Naive thymus-derived CD8-positive, alpha-beta T cell (primary cell): Measurements from ENCODE around the gene SMC6. TPM values are rescaled to one million over a fixed set of nuclear protein-coding genes. Genes with fewer than 3 reads are reported as not detected.
A peak's percentile ranks its signal among the peaks of the same experiment; 100 is the strongest.

Experiments
- ATAC-seq, 2 donors: fragments of 150-1000 bp; cut with Tn5 transposase in 1 of 2; sonication (Bioruptor Pico), chemical (Tn5 transposase) in 1 of 2; 1 replicate in 1 of 2; 2 replicates in 1 of 2; pipeline ENCODE4 v1.10.0; 2021; ENCODE audit warnings: mild to moderate bottlenecking in 2 of 2, moderate library complexity in 2 of 2
- POLR2A ChIA-PET: fragments of 350-600 bp; sonication (Branson Sonifier 250); formaldehyde crosslinking; loops from one replicate; lab custom pipeline; 2021; ENCODE audit warnings: antibody characterized with exemption; lab: Charles Lee
- DNase-seq, 10 donors: peaks; one replicate each; pipeline versions ENCODE4 v3.0.0 to v3.0.0-alpha.2; 2020 to 2022
- H3K27ac Mint-ChIP-seq, 10 donors: one replicate each; pipeline ENCODE4 v1.8.0; 2020 to 2022; ENCODE audit warnings: mild to moderate bottlenecking in 10 of 10, mixed read lengths in 10 of 10, moderate library complexity in 4 of 10, inconsistent platforms in 1 of 10
- H3K27me3 Mint-ChIP-seq, 5 donors: one replicate each; pipeline ENCODE4 v1.8.0; 2021 to 2022; ENCODE audit warnings: mixed read lengths in 5 of 5
- H3K36me3 Mint-ChIP-seq, 3 donors: one replicate each; pipeline ENCODE4 v1.8.0; 2020 to 2022; ENCODE audit warnings: mixed read lengths in 3 of 3, mild to moderate bottlenecking in 2 of 3, inconsistent platforms in 1 of 3
- H3K4me1 Mint-ChIP-seq, 4 donors: one replicate each; pipeline ENCODE4 v1.8.0; 2021 to 2022; ENCODE audit warnings: mixed read lengths in 4 of 4
- H3K4me3 Mint-ChIP-seq, 10 donors: one replicate each; pipeline ENCODE4 v1.8.0; 2020 to 2022; ENCODE audit warnings: mild to moderate bottlenecking in 10 of 10, mixed read lengths in 10 of 10, moderate library complexity in 6 of 10, inconsistent platforms in 1 of 10
- H3K9me3 Mint-ChIP-seq, 9 donors: one replicate each; pipeline ENCODE4 v1.8.0; 2020 to 2022; ENCODE audit warnings: mixed read lengths in 9 of 9, mild to moderate bottlenecking in 3 of 9, inconsistent platforms in 1 of 9, moderate library complexity in 1 of 9
- polyA plus RNA-seq, 3 donors: library from polyadenylated mRNA; unstranded; fragments of 300-500 nt; fragmentation: Illumina TruSeq; gene quantifications; one replicate each; pipeline ENCODE4 v1.2.3, GENCODE V29; 2021
- total RNA-seq, 8 experiments: library from RNA in 2 of 8; stranded (reverse) in 2 of 8; gene quantifications; one replicate each; pipeline ENCODE4 v1.2.3 and lab custom pipeline; 2021 to 2026

Gene SMC6
- total and polyA plus RNA-seq, 5 experiments from 2014 or later, result 7.7 to 22.5 (median 8.7) TPM

GRCh38 chr2:17733599-17733998 lies 20.0 kb downstream of the SMC6 start:
- POLR2A ChIA-PET, result no interaction called here
- Mint-ChIP-seq H3K27ac (no peak overlapping the region), H3K4me1 (no peaks in the 10 kb centered on the region), H3K9me3 (no peaks in the 10 kb centered on the region), H3K27me3 (no peaks in the 10 kb centered on the region), H3K36me3 (peaks cover 14 to 74% (median 22%) of the 10 kb centered on the region in 3 donors), H3K4me3 (no peak overlapping the region)
- ATAC-seq (no peak), DNase-seq (no peak)

GRCh38 chr2:17729880-17730279 lies 23.7 kb downstream of the SMC6 start:
- H3K36me3 Mint-ChIP-seq, result peaks cover 7 to 56% (median 15%) of the 10 kb centered on the region in 3 donors
- H3K27me3 Mint-ChIP-seq, result no peaks in the 10 kb centered on the region
- no peaks in the 10 kb centered on the region for H3K4me1 Mint-ChIP-seq
- H3K4me3 Mint-ChIP-seq, result no peak overlapping the region
- ATAC-seq (no peak), DNase-seq (no peak)
- POLR2A ChIA-PET, result no interaction called here
- no peak overlapping the region for H3K27ac Mint-ChIP-seq
- no peaks in the 10 kb centered on the region for H3K9me3 Mint-ChIP-seq

- no peaks in the 10 kb centered on the region for H3K4me1 Mint-ChIP-seq
- H3K27me3 Mint-ChIP-seq, result no peaks in the 10 kb centered on the region
- POLR2A ChIA-PET, result no interaction called here
- DNase-seq, result no peak
- no peak for ATAC-seq
- peaks cover 7 to 49% (median 15%) of the 10 kb centered on the region in 3 donors for H3K36me3 Mint-ChIP-seq
- H3K9me3 Mint-ChIP-seq, result no peaks in the 10 kb centered on the region
- no peak overlapping the region for H3K27ac Mint-ChIP-seq
- no peak overlapping the region for H3K4me3 Mint-ChIP-seq
These were observed 25.4 kb downstream of the SMC6 start for GRCh38 chr2:17728210-17728609.

GRCh38 chr2:17719562-17720371 lies 33.8 kb downstream of the SMC6 start:
- H3K4me3 Mint-ChIP-seq, result no peak overlapping the region
- no peaks in the 10 kb centered on the region for H3K4me1 Mint-ChIP-seq
- peaks cover 3 to 47% (median 10%) of the 10 kb centered on the region in 3 donors for H3K36me3 Mint-ChIP-seq
- H3K27ac Mint-ChIP-seq, result peak overlapping the region in 3 of 10 donors; percentile 10 to 16 (median 13)
- H3K9me3 Mint-ChIP-seq, result no peaks in the 10 kb centered on the region
- no peaks in the 10 kb centered on the region for H3K27me3 Mint-ChIP-seq
- POLR2A ChIA-PET, result interaction anchor here (0.6 kb wide), 1 partner anchor 31 kb away, joined by 4 read pairs; no protein-coding TSS in a partner anchor
- DNase-seq (peak in 3 of 10 donors; percentile 10 to 24 (median 16)), ATAC-seq (no peak)

- peaks cover 6 to 53% (median 15%) of the 10 kb centered on the region in 3 donors for H3K36me3 Mint-ChIP-seq
These were observed 34.9 kb downstream of the SMC6 start for GRCh38 chr2:17718689-17719088.

GRCh38 chr2:17717666-17718065 lies 35.9 kb downstream of the SMC6 start:
- no peaks in the 10 kb centered on the region for H3K27me3 Mint-ChIP-seq
- H3K27ac Mint-ChIP-seq, result no peak overlapping the region
- H3K36me3 Mint-ChIP-seq, result peaks cover 8 to 63% (median 20%) of the 10 kb centered on the region in 3 donors
- ATAC-seq (no peak), DNase-seq (no peak)
- no peaks in the 10 kb centered on the region for H3K9me3 Mint-ChIP-seq
- POLR2A ChIA-PET, result no interaction called here
- H3K4me3 Mint-ChIP-seq, result no peak overlapping the region
- H3K4me1 Mint-ChIP-seq, result no peaks in the 10 kb centered on the region

More at GRCh38 chr2:17718689-17719088, 34.9 kb downstream of the SMC6 start:
- no peaks in the 10 kb centered on the region for H3K4me1 Mint-ChIP-seq
- ATAC-seq (no peak), DNase-seq (no peak)
- H3K27ac Mint-ChIP-seq, result no peak overlapping the region
- H3K4me3 Mint-ChIP-seq, result no peak overlapping the region
- H3K27me3 Mint-ChIP-seq, result no peaks in the 10 kb centered on the region
- POLR2A ChIA-PET, result interaction anchor here (0.6 kb wide), 1 partner anchor 32 kb away, joined by 4 read pairs; no protein-coding TSS in a partner anchor
- H3K9me3 Mint-ChIP-seq, result no peaks in the 10 kb centered on the region

- DNase-seq (no peak), ATAC-seq (no peak)
- Mint-ChIP-seq H3K36me3 (peaks cover 6 to 49% (median 26%) of the 10 kb centered on the region in 3 donors), H3K4me1 (no peaks in the 10 kb centered on the region), H3K9me3 (no peaks in the 10 kb centered on the region), H3K27ac (no peak overlapping the region), H3K27me3 (no peaks in the 10 kb centered on the region), H3K4me3 (no peak overlapping the region)
- POLR2A ChIA-PET, result no interaction called here
These were observed 40.3 kb downstream of the SMC6 start for GRCh38 chr2:17713291-17713690.

GRCh38 chr2:17710547-17711248 lies 42.9 kb downstream of the SMC6 start:
- POLR2A ChIA-PET, result no interaction called here
- H3K27me3 Mint-ChIP-seq, result no peaks in the 10 kb centered on the region

GRCh38 chr2:17709897-17710296 lies 43.7 kb downstream of the SMC6 start:
- POLR2A ChIA-PET, result no interaction called here
- no peak overlapping the region for H3K4me3 Mint-ChIP-seq
- no peaks in the 10 kb centered on the region for H3K27me3 Mint-ChIP-seq
- H3K9me3 Mint-ChIP-seq, result no peaks in the 10 kb centered on the region
- no peak for DNase-seq
- H3K27ac Mint-ChIP-seq, result no peak overlapping the region
- peaks cover 5 to 53% (median 22%) of the 10 kb centered on the region in 3 donors for H3K36me3 Mint-ChIP-seq
- no peaks in the 10 kb centered on the region for H3K4me1 Mint-ChIP-seq
- ATAC-seq, result no peak

More at GRCh38 chr2:17710547-17711248, 42.9 kb downstream of the SMC6 start:
- DNase-seq (no peak), ATAC-seq (no peak)
- Mint-ChIP-seq H3K4me3 (no peak overlapping the region), H3K36me3 (peaks cover 5 to 52% (median 22%) of the 10 kb centered on the region in 3 donors), H3K9me3 (no peaks in the 10 kb centered on the region), H3K4me1 (no peaks in the 10 kb centered on the region), H3K27ac (no peak overlapping the region)

- POLR2A ChIA-PET, result no interaction called here
- no peaks in the 10 kb centered on the region for H3K9me3 Mint-ChIP-seq
- DNase-seq (no peak), ATAC-seq (no peak)
- no peaks in the 10 kb centered on the region for H3K4me1 Mint-ChIP-seq
- H3K27ac Mint-ChIP-seq, result no peak overlapping the region
- H3K36me3 Mint-ChIP-seq, result peaks cover under 1 to 48% (median 13%) of the 10 kb centered on the region in 3 donors
- H3K4me3 Mint-ChIP-seq, result no peak overlapping the region
- no peaks in the 10 kb centered on the region for H3K27me3 Mint-ChIP-seq
These were observed 45.1 kb downstream of the SMC6 start for GRCh38 chr2:17708501-17708900.

GRCh38 chr2:17706845-17707244 lies 46.8 kb downstream of the SMC6 start:
- ATAC-seq, result no peak
- DNase-seq, result no peak
- no peak overlapping the region for H3K4me3 Mint-ChIP-seq

GRCh38 chr2:17690776-17691175 lies 62.8 kb downstream of the SMC6 start:
- DNase-seq (no peak), ATAC-seq (no peak)
- Mint-ChIP-seq H3K4me3 (no peak overlapping the region), H3K4me1 (no peaks in the 10 kb centered on the region), H3K9me3 (no peaks in the 10 kb centered on the region), H3K36me3 (peaks cover 12 to 85% (median 47%) of the 10 kb centered on the region in 3 donors), H3K27me3 (no peaks in the 10 kb centered on the region), H3K27ac (no peak overlapping the region)
- POLR2A ChIA-PET, result no interaction called here

More at GRCh38 chr2:17706845-17707244, 46.8 kb downstream of the SMC6 start:
- Mint-ChIP-seq H3K27me3 (no peaks in the 10 kb centered on the region), H3K27ac (no peak overlapping the region), H3K4me1 (no peaks in the 10 kb centered on the region), H3K36me3 (peaks cover 0 to 46% (median 5%) of the 10 kb centered on the region in 3 donors), H3K9me3 (no peaks in the 10 kb centered on the region)
- POLR2A ChIA-PET, result no interaction called here

GRCh38 chr2:17689010-17689409 lies 64.6 kb downstream of the SMC6 start:
- Mint-ChIP-seq H3K36me3 (peaks cover 12 to 80% (median 47%) of the 10 kb centered on the region in 3 donors), H3K27me3 (no peaks in the 10 kb centered on the region), H3K4me3 (no peak overlapping the region), H3K27ac (no peak overlapping the region), H3K4me1 (no peaks in the 10 kb centered on the region), H3K9me3 (no peaks in the 10 kb centered on the region)
- no peak for ATAC-seq
- DNase-seq, result no peak
- POLR2A ChIA-PET, result no interaction called here
